WTC11 (cell line): ENCODE measurements around the gene DCUN1D1.

Source experiments
- GTF2I ChIP-seq: fragments of 250-450 bp; sonication (Bioruptor Pico); conservative IDR thresholded peaks from 2 replicates; pipeline ENCODE4 v1.4.0; 2021; ENCODE audit warnings: mild to moderate bottlenecking
- JUN ChIP-seq: sonication (generic); formaldehyde crosslinking; IDR thresholded peaks from 2 replicates; pipeline ENCODE4 v1.8.0; 2023; ENCODE audit warnings: mild to moderate bottlenecking, missing genetic modification reagents
- NR2C2 ChIP-seq: sonication (generic); formaldehyde crosslinking; IDR thresholded peaks from 2 replicates; pipeline ENCODE4 v1.8.0; 2022; ENCODE audit warnings: mild to moderate bottlenecking, missing genetic modification reagents
- NR3C1 ChIP-seq: sonication (generic); formaldehyde crosslinking; conservative IDR thresholded peaks from 2 replicates; pipeline ENCODE4 v1.8.1; 2023; ENCODE audit warnings: low read depth, mild to moderate bottlenecking, missing genetic modification reagents
- SMAD3 ChIP-seq: sonication (generic); formaldehyde crosslinking; IDR thresholded peaks from 2 replicates; pipeline ENCODE4 v1.8.0; 2022; ENCODE audit warnings: missing genetic modification reagents, mild to moderate bottlenecking, borderline replicate concordance
- TCF7 ChIP-seq: sonication (generic); formaldehyde crosslinking; IDR thresholded peaks from 2 replicates; pipeline ENCODE4 v1.8.0; 2022; ENCODE audit warnings: mild to moderate bottlenecking, low read depth, missing genetic modification reagents, moderate library complexity
- TEAD4 ChIP-seq: sonication (generic); formaldehyde crosslinking; IDR thresholded peaks from 2 replicates; pipeline ENCODE4 v1.8.0; 2022; ENCODE audit warnings: mild to moderate bottlenecking, missing genetic modification reagents
- TF ChIP-seq, protein P1 (sequence below): fragments of 200-600 bp; IDR thresholded peaks from 2 replicates; pipeline ENCODE4 v1.8.0; 2022; ENCODE audit warnings: antibody characterized with exemption

GRCh38 chr3:182981038-182981380 is 671 bp upstream of the DCUN1D1 start:
- TF ChIP-seq, protein P1, sequence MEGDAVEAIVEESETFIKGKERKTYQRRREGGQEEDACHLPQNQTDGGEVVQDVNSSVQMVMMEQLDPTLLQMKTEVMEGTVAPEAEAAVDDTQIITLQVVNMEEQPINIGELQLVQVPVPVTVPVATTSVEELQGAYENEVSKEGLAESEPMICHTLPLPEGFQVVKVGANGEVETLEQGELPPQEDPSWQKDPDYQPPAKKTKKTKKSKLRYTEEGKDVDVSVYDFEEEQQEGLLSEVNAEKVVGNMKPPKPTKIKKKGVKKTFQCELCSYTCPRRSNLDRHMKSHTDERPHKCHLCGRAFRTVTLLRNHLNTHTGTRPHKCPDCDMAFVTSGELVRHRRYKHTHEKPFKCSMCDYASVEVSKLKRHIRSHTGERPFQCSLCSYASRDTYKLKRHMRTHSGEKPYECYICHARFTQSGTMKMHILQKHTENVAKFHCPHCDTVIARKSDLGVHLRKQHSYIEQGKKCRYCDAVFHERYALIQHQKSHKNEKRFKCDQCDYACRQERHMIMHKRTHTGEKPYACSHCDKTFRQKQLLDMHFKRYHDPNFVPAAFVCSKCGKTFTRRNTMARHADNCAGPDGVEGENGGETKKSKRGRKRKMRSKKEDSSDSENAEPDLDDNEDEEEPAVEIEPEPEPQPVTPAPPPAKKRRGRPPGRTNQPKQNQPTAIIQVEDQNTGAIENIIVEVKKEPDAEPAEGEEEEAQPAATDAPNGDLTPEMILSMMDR: no peak
- no peak for TF ChIP-seq TCF7 (CRISPR knock-in tag)
- TF ChIP-seq GTF2I: no peak
- no peak for TF ChIP-seq JUN (CRISPR knock-in tag)
- TF ChIP-seq TEAD4 (CRISPR knock-in tag): no peak
- TF ChIP-seq SMAD3: no peak
- TF ChIP-seq NR3C1: no peak
- no peak for TF ChIP-seq NR2C2 (CRISPR knock-in tag)
